SU-DHL-6 (cell line): ENCODE results near the gene ZNF280D.

Source experiments
- H2AFZ ChIP-seq: fragments of 200-600 bp; sonication (generic); 2 replicates; pipeline ENCODE4 v1.6.1; 2014; ENCODE audit warnings: low read depth, mild to moderate bottlenecking, moderate library complexity, mixed read lengths, antibody characterized with exemption, low read length; ENCODE audit not compliant: severe bottlenecking
- H3F3A ChIP-seq: fragments of 200-600 bp; shearing (Covaris generic); 2 replicates; pipeline ENCODE4 v1.6.0; 2016; ENCODE audit warnings: antibody characterized with exemption, mild to moderate bottlenecking; ENCODE audit not compliant: insufficient read depth
- H3K27ac ChIP-seq: fragments of 200-600 bp; sonication (generic); 2 replicates; pipeline ENCODE4 v1.5.1; 2016; ENCODE audit warnings: low read depth, mild to moderate bottlenecking, low read length, moderate library complexity, mixed read lengths
- H3K27me3 ChIP-seq: fragments of 200-600 bp; sonication (generic), shearing (Covaris generic); 2 replicates; pipeline ENCODE4 v1.6.0; 2014; ENCODE audit warnings: mild to moderate bottlenecking, low read length
- H3K36me3 ChIP-seq: fragments of 200-600 bp; sonication (generic); 2 replicates; pipeline ENCODE4 v1.6.1; 2014; ENCODE audit warnings: mild to moderate bottlenecking, low read length, mixed read lengths
- H3K4me2 ChIP-seq: fragments of 300-600, 200-600 bp; shearing (Covaris generic), sonication (generic); 2 replicates; pipeline ENCODE4 v1.6.0; 2014; ENCODE audit warnings: low read length, low read depth, mild to moderate bottlenecking; ENCODE audit not compliant: poor library complexity, severe bottlenecking
- H3K4me3 ChIP-seq: fragments of 200-600 bp; sonication (generic); 2 replicates; pipeline ENCODE4 v1.5.1; 2014; ENCODE audit warnings: antibody characterized with exemption, low read length, mild to moderate bottlenecking, mixed read lengths; ENCODE audit not compliant: insufficient read depth, poor library complexity, severe bottlenecking
- H3K79me2 ChIP-seq: fragments of 200-600 bp; sonication (generic); 2 replicates; pipeline ENCODE4 v1.6.1; 2014; ENCODE audit warnings: mild to moderate bottlenecking, low read length, moderate library complexity; ENCODE audit not compliant: insufficient read depth
- H3K9ac ChIP-seq: fragments of 200-600 bp; sonication (generic); 2 replicates; pipeline ENCODE4 v1.7.0; 2014; ENCODE audit warnings: mild to moderate bottlenecking, low read length
- H3K9me2 ChIP-seq: fragments of 200-600 bp; sonication (generic); replicated peaks from 2 replicates; pipeline ENCODE4 v1.6.1; 2014; ENCODE audit warnings: low read length; ENCODE audit not compliant: insufficient read depth
- H3K9me3 ChIP-seq: fragments of 200-600 bp; sonication (generic); 2 replicates; pipeline ENCODE4 v1.6.1; 2014; ENCODE audit warnings: low read length, mixed read lengths; ENCODE audit not compliant: insufficient read depth
- H4K20me1 ChIP-seq: fragments of 200-600 bp; sonication (generic); 2 replicates; pipeline ENCODE4 v1.6.1; 2014; ENCODE audit warnings: low read depth, mild to moderate bottlenecking, antibody characterized with exemption, low read length, moderate library complexity, mixed read lengths
- EZH2phosphoT487 ChIP-seq: fragments of 200-600 bp; sonication (generic), shearing (Covaris generic); conservative IDR thresholded peaks from 2 replicates; pipeline ENCODE4 v1.6.1; 2018; ENCODE audit warnings: mild to moderate bottlenecking, antibody characterized with exemption, low read length, moderate library complexity, mixed read lengths
- TF ChIP-seq, protein P1 (sequence below): fragments of 200-600 bp; sonication (generic); IDR thresholded peaks from one replicate; pipeline ENCODE4 v1.5.1; 2017; ENCODE audit warnings: antibody characterized with exemption, mild to moderate bottlenecking, low read length, moderate library complexity; ENCODE audit not compliant: insufficient read depth, poor library complexity, severe bottlenecking

The ZNF280D gene

DNA sequence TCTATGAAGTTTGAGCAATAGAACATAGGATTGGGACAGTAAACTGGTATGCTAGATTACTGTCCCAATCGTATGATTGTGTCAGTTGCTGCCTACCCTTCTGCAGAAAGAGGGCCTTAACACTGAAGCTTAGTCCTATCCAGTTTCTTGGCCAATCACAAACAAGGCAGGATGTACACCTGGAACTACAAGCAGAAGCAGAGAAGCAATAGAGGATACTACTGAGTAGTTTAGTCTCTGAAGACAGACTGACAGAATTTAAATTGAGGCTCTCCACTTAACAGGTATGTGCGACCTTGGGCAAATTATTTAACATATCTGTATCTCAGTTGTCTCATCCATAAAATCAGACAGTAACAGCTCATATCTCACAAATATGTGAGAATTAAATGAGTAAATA is 85.0 kb downstream of the ZNF280D start:
- H3K36me3 ChIP-seq = no peaks in the 10 kb centered on the region
- no peaks in the 10 kb centered on the region for H3K9me3 ChIP-seq
- no peak overlapping the region for H3K4me3 ChIP-seq
- H4K20me1 ChIP-seq = no peaks in the 10 kb centered on the region
- no peak overlapping the region for H2AFZ ChIP-seq
- H3K9ac ChIP-seq = no peak overlapping the region
- TF ChIP-seq, protein P1, sequence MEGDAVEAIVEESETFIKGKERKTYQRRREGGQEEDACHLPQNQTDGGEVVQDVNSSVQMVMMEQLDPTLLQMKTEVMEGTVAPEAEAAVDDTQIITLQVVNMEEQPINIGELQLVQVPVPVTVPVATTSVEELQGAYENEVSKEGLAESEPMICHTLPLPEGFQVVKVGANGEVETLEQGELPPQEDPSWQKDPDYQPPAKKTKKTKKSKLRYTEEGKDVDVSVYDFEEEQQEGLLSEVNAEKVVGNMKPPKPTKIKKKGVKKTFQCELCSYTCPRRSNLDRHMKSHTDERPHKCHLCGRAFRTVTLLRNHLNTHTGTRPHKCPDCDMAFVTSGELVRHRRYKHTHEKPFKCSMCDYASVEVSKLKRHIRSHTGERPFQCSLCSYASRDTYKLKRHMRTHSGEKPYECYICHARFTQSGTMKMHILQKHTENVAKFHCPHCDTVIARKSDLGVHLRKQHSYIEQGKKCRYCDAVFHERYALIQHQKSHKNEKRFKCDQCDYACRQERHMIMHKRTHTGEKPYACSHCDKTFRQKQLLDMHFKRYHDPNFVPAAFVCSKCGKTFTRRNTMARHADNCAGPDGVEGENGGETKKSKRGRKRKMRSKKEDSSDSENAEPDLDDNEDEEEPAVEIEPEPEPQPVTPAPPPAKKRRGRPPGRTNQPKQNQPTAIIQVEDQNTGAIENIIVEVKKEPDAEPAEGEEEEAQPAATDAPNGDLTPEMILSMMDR = no peak
- no peak for TF ChIP-seq EZH2phosphoT487
- H3K79me2 ChIP-seq = no peaks in the 10 kb centered on the region
- H3F3A ChIP-seq = no peaks in the 10 kb centered on the region
- no peak overlapping the region for H3K27ac ChIP-seq
- H3K4me2 ChIP-seq = no peak overlapping the region
- no peaks in the 10 kb centered on the region for H3K27me3 ChIP-seq
- H3K9me2 ChIP-seq = no peaks in the 10 kb centered on the region

DNA sequence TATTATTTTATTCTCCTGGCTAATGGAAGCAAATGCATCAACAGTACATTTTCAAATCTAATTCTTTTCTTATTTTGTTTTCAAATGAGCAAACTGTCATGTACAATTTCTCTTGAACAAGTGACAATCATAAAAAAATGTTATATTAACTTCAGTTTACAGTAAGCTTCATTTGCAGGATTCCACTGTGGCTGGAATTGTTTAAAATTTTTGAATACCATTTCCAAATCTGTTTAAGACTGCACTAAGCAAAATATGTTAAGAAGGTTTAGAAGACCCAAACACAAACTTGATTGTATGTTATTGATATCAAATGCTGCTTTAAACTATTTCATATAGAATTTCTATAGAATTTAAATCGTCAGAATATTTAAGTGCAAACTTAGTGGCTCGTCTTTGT is 92.8 kb downstream of the ZNF280D start:
- no peaks in the 10 kb centered on the region for H4K20me1 ChIP-seq
- H3K27me3 ChIP-seq = no peaks in the 10 kb centered on the region
- no peak overlapping the region for H3K9ac ChIP-seq
- H3F3A ChIP-seq = peaks cover 7% of the 10 kb centered on the region; the same call in 1 of the 2 replicates
- no peak overlapping the region for H3K27ac ChIP-seq
- H3K4me2 ChIP-seq = no peak overlapping the region
- no peaks in the 10 kb centered on the region for H3K79me2 ChIP-seq
- H3K36me3 ChIP-seq = no peaks in the 10 kb centered on the region
- no peaks in the 10 kb centered on the region for H3K9me3 ChIP-seq
- no peaks in the 10 kb centered on the region for H3K9me2 ChIP-seq
- no peak overlapping the region for H3K4me3 ChIP-seq
- TF ChIP-seq EZH2phosphoT487 = no peak
- TF ChIP-seq, protein P1 = no peak
- H2AFZ ChIP-seq = no peak overlapping the region

- Histone ChIP-seq H3K9me3 (no peaks in the 10 kb centered on the region), H2AFZ (no peak overlapping the region), H3K4me2 (peak overlapping the region; percentile 19), H3K27me3 (no peaks in the 10 kb centered on the region), H3K27ac (no peak overlapping the region), H4K20me1 (no peaks in the 10 kb centered on the region), H3K79me2 (no peaks in the 10 kb centered on the region), H3K9ac (no peak overlapping the region), H3K9me2 (no peaks in the 10 kb centered on the region), H3F3A (peaks cover 7% of the 10 kb centered on the region; the same call in 1 of the 2 replicates), H3K36me3 (no peaks in the 10 kb centered on the region), H3K4me3 (no peak overlapping the region)
- TF ChIP-seq EZH2phosphoT487 = no peak
- TF ChIP-seq, protein P1 = no peak
Measured at GRCh38 chr15:56640127-56640526, 93.2 kb downstream of the ZNF280D start.

GRCh38 chr15:56639631-56640030 is 93.7 kb downstream of the ZNF280D start:
- Histone ChIP-seq H3K27me3 (no peaks in the 10 kb centered on the region), H3K9me2 (no peaks in the 10 kb centered on the region), H3F3A (peaks cover 9% of the 10 kb centered on the region; the same call in 1 of the 2 replicates), H4K20me1 (no peaks in the 10 kb centered on the region), H3K9ac (no peak overlapping the region), H3K36me3 (no peaks in the 10 kb centered on the region), H3K4me3 (no peak overlapping the region), H2AFZ (no peak overlapping the region), H3K79me2 (no peaks in the 10 kb centered on the region), H3K27ac (no peak overlapping the region), H3K9me3 (no peaks in the 10 kb centered on the region), H3K4me2 (peak overlapping the region; percentile 19)
- TF ChIP-seq EZH2phosphoT487 = no peak
- TF ChIP-seq, protein P1 = no peak
